Skeletal muscle cell (primary cell): ENCODE results near the gene RRAD.

Experiments
- DNase-seq: peaks from one replicate; pipeline ENCODE4 v3.0.0-alpha.2; 2010; ENCODE audit warnings: low read depth
- H3K4me3 ChIP-seq: 2 replicates; pipeline ENCODE4 v1.5.1; 2011; ENCODE audit warnings: low read depth, mild to moderate bottlenecking, control low read depth, low read length, moderate library complexity

The RRAD gene

GRCh38 chr16:66919569-66920298 lies 5.6 kb downstream of the RRAD start:
- no peak for DNase-seq
- H3K4me3 ChIP-seq = no peak overlapping the region

DNA sequence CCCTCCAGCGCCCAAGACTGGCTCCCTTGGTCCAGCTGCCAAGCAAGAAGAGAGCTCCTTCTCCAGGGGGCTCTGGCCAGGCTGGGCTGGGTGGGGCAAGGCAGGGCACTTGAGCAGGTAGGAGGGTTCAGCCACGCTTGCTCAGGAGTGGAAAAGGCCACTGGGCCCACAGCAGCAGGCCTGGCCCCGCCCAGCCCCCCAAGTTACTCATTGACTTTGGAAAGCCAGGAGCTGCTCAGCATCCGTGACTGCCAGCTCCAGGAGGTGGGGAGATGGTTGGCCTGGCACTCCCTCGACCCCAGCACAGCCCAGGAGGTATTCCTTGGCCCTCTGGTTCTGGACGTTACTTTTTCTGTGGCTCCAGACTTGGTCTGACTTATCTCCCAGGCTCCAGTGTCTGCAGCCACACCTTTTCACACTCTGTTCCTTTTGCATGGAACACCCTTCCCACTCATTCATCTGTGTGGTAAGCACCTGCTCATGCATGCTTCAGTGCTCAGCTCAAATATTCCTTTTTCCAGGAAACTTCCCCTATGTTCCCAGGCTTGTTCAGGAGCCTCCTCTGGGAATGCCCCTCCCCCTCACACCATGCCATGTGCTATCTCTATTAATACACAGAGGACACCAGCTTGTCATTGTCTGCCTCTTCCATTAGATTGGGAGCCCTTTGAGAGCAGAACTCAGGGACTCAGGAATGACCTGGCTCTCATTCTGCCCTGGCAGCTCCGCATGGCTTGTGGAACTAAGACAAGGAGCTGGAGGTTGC lies 6.3 kb downstream of the RRAD start, which contains the start of gene CDH16:
Gene CDH16 (minus strand): TSS at position 83 of the 766 bp plus-strand sequence. CDS start 820 bp downstream, outside the sequence.
- no peak for DNase-seq
- no peak within 1 kb of the TSS for H3K4me3 ChIP-seq

DNA sequence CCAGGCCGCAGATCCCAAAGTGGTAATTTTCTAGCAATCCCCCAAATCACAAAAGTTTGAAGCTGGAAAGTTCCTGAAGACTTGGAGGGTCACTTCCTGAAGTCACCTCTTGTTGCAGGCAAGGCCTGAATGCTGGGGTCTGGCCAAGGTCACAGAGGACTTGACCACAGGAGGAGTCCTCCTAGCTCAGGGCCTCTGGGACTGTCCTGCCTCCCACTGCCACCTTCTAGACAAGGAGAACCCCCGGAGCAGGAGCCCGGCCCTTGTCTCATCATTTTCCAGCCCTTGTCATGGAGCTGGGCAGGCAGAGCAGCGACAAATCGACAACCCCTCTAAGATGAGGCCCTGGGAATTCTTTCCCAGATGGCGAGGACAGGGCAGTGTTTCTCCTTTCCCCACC lies 7.0 kb downstream of the RRAD start:
- no peak overlapping the region for H3K4me3 ChIP-seq

DNA sequence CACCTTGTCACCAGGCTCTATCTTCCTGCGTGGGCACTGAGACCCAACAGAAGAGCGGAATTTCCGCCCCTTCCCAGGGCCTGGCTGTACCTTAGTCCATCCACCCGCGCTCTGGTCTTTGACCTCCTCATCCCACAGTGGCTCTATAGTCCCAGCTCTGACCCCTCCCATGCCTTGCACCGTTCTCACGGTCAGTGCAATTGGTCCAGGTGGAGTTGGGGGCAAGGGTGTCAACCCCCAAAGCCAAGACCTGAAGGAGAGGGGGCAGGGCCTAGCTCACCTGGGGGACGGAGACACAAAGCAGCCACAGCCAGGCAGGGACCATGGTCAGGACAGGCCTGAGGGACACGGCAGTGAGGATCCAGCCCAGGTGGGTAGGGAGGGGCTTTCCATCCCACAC lies 7.6 kb downstream of the RRAD start:
- no peak for DNase-seq
- no peak overlapping the region for H3K4me3 ChIP-seq

More for the DNA sequence above, 7.0 kb downstream of the RRAD start:
- DNase-seq = no peak

DNA sequence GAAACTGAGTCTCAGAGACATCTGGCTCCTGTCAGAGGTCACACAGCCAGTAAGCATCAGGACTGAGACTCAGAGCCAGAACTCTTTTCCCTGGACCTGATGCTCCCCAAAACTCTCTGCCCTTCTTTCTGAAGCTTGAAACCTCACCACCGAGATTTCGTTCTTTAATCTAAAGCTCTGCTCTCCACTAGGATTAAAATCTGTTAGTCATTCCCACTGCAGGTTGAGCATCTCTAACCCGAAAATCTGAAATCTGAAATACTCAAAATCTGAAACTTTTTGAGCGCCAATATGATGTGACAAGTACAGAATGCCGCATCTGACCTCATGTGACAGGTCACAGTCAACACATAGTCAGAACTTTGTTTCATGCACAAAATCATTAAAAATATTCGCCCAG lies 8.8 kb downstream of the RRAD start:
- DNase-seq = no peak

DNA sequence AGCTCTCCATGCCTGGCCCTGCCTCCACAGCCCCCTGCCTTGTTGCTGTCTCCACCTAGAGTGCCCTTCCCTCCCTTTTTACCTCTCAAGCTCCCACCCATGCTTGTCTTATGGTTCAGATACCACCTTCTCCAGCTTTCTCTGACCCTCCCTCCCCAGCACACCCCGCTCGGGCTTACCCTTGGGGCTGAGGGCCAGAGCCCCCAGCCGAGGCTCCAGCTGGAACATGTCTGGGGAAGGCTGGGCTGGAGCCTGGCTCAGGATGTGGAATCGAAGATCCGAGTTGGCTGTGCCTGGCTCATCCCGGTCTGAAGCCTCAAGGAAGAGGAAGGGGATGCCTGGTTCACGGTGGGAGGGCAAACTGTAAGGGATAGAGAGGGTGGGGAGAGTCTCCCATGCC lies 10.3 kb downstream of the RRAD start:
- DNase-seq = no peak
- no peak overlapping the region for H3K4me3 ChIP-seq

More for the DNA sequence above, 8.8 kb downstream of the RRAD start:
- no peak overlapping the region for H3K4me3 ChIP-seq

DNA sequence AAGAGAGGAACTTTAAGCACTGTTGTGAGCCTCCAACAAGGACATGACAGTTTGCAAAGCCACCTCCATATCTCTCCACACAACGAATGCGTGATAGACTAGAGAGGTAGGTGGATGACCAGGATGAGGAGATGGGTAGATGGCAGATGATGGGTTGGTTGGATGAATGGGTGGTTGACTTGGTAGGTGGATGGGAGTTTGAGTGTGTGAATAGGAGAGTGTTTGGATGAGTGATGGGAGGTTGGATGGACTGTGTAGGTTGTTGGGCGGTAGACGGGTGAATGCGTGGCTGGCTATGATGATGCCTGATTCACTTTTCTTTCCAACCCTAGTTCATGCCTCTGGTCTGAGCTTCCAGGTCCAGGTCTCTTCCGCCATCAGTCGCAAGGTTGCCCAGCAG lies 10.8 kb downstream of the RRAD start:
- DNase-seq = no peak

DNA sequence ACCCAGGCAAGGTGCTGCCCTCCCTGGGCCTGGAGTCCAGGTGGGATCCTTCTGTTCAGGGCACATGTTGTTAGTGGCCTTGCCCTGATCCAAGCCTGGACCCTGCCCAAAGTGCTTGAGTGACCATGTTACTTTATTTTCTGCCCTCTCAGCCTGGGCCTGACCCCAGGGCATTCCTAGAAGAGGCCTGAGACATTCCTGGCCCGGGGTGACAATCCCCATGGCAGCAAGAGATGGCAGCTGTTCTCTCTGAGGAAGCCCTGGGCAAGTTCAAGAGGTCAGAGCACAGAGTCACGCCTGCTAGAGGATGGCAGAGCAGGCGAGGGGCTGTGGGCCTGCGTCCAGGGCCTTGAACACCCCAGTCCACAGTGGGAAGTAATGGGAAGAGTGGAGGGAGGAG lies 11.6 kb downstream of the RRAD start:
- no peak for DNase-seq
- no peak overlapping the region for H3K4me3 ChIP-seq

More for the DNA sequence above, 10.8 kb downstream of the RRAD start:
- H3K4me3 ChIP-seq = no peak overlapping the region

DNA sequence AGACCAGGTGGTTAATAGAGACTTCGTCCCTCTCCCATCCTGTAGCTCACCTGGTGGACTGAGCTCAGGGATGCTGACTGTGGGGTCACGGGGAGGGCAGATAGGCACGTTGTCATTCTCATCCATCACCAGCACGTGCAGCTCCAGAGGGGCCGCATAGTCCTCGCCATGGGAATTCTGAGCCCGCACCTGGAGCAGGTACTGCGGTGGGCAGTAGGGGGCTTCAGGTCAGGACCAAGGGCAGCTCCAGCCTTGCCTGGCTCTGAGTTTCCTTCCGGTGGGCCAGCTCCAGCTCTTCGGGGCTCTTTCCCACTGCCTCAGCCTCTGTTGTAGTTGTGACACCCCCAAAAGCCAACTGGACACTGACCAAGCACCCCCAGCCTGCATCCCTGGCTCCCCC lies 12.3 kb downstream of the RRAD start:
- H3K4me3 ChIP-seq = no peak overlapping the region
- no peak for DNase-seq

GRCh38 chr16:66911801-66912200 lies 13.5 kb downstream of the RRAD start:
- DNase-seq = no peak
- no peak overlapping the region for H3K4me3 ChIP-seq

- DNase-seq = no peak
These were observed 14.2 kb downstream of the RRAD start for GRCh38 chr16:66911112-66911511.

GRCh38 chr16:66910175-66910940 lies 15.0 kb downstream of the RRAD start:
- no peak for DNase-seq
- H3K4me3 ChIP-seq = no peak overlapping the region

More at GRCh38 chr16:66911112-66911511, 14.2 kb downstream of the RRAD start:
- no peak overlapping the region for H3K4me3 ChIP-seq

DNA sequence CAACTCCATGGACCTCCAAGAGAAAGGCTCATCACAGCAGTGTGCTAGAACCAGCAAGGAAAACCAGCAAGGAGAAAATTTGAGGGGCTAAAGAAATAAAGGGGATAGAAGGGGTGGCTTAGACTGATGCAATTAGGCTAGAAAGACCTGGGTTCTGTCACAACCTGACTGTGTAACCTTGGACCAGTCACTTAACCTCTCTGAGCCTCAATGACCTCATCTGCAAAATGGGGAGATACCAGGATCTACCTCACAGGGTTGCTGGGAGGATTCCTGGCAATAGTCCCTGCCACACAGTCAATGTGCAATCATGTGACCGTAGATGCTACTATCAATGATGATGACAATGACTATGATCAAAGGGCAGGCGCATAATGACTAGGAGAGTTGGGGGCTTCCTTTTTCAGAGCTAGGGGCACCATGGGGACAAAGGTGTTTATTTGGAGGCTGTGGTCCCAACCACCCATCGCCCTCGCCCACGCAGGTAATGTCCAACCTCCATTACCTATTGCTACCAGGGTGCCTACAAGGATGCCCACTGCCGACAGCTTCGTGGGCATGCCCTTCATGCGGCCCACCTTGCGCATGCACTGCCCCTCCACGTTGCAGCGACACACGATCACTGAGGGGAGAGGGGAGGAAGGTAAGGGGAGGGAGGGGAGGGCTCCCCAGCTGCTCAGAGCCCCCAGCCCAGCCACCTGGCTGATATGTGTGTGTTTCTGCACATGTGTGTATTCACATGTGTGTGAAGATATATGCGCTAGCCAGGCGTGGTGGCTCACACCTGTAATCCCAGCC lies 16.4 kb downstream of the RRAD start:
- no peak for DNase-seq
- no peak overlapping the region for H3K4me3 ChIP-seq

DNA sequence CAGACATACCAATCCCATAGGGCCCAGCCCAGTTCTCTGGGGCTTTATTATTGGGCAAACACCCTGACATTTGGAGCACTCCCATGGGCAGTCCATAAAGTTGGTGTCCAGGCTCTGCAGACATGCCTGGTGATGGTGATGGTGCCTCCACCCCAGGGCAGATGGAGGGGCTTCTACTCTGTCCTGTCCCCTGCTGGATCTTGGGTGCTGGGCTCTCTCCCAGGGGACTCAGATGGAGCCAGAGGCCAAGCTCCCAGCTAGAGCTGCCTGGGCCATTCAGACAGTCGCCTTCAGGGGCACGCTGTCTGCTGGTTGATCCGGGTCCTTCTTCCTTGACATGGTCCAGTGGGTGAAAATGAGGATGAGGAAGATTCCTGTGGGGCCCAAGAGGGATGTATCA lies 17.2 kb downstream of the RRAD start:
- H3K4me3 ChIP-seq = no peak overlapping the region

DNA sequence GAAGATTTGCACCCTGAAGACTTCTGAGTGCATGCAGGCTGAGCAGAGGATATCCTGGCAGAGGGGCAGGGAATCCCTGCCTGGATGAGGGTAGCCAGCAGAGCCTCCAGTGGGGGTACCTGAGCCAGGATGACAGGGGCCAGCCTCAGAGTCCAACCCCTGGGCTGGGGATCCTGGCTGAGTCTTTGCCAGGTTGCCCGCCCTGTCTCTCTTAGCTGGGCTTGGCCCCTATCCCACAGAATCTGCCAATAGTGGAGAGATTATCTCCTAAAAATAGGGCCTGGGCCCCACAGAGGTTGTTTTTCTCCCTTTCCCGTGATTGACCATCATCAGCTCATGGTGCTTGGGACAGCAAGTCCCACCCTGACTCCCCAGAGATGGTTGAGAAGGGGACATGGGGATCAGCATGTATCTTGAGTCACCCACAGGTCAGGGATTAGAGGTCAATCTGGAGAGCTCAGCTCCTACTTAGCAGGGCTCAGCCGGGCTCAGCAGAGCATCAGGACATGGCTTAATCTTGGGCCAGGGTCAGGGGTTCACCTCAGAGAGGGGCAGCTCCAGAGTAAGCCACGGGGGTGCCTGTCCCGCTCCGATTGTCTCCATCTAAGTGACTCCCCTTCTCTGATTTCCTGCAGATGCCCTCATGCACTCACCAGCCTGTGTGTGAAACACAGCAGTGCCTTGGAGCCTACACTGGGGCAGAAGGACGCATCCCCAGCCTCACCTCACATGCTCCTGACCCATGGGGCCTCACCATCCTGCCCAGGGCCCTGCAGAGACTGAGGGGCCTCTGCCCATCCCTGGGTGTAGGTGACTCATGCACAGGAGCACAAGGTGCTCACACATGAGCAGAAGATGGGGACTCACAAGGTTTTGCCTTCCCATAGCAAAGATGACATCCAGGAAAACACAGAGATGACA lies 18.2 kb downstream of the RRAD start:
- no peak overlapping the region for H3K4me3 ChIP-seq
- DNase-seq = no peak

More for the DNA sequence above, 17.2 kb downstream of the RRAD start:
- DNase-seq = no peak

GRCh38 chr16:66905633-66906539 lies 19.4 kb downstream of the RRAD start:
- no peak for DNase-seq
- no peak overlapping the region for H3K4me3 ChIP-seq
